IPS-20b (cell line): ENCODE measurements around the gene KCNAB1.

ENCODE experiments used
- H3K27ac ChIP-seq: one replicate; pipeline ENCODE4 v1.5.1; 2013; ENCODE audit warnings: low read length
- H3K27me3 ChIP-seq: 2 replicates; pipeline ENCODE4 v1.6.1; 2013; ENCODE audit warnings: mild to moderate bottlenecking, low read length, inconsistent platforms; ENCODE audit not compliant: insufficient read depth
- H3K36me3 ChIP-seq: 2 replicates; pipeline ENCODE4 v1.6.1; 2013; ENCODE audit warnings: low read depth, mild to moderate bottlenecking, inconsistent platforms, low read length, moderate library complexity; ENCODE audit not compliant: insufficient read depth
- H3K4me1 ChIP-seq: 2 replicates; pipeline ENCODE4 v1.6.1; 2013; ENCODE audit warnings: mild to moderate bottlenecking, control low read depth, inconsistent platforms, low read length, moderate library complexity; ENCODE audit not compliant: insufficient read depth
- H3K4me3 ChIP-seq: 2 replicates; pipeline ENCODE4 v1.5.1; 2013; ENCODE audit warnings: mild to moderate bottlenecking, low read length, inconsistent platforms
- H3K9ac ChIP-seq: 2 replicates; pipeline ENCODE4 v1.6.1; 2013; ENCODE audit warnings: low read depth, mild to moderate bottlenecking, inconsistent platforms, low read length, moderate library complexity
- H3K9me3 ChIP-seq: 2 replicates; pipeline ENCODE4 v1.6.1; 2013; ENCODE audit warnings: mild to moderate bottlenecking, low read depth, low read length, inconsistent platforms; ENCODE audit not compliant: insufficient read depth

The KCNAB1 gene

DNA sequence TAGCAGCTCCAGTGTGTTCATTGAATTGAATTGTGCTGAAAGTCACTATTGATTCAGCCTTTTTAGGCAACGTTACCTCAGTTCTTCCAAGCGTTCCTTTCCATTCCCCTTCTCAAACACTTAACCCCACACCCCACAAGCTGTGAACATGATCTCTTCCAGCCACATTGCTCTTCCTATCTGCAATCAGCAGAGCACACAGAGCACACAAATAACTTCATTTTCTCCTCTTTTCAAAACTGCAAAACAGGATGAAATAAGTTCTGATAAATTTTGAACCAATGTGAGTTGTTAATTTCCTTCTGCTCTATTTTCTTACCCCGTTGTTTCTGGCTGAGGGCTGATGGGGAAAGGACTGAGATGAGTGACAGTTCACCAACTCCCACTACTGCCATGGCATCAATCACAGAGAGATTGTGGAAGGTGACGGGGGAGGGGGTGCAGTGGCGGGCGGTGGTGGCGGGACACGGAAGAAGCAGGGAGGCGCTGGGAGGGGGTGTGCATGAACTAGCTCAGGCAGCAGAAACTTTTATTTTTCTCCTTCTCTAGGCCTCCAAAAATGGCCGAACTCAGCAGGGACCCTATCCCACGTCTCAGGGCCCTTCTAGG lies 287.3 kb downstream of the KCNAB1 start:
- Histone ChIP-seq H3K36me3 (no peaks in the 10 kb centered on the region), H3K9me3 (no peaks in the 10 kb centered on the region), H3K4me3 (no peak overlapping the region), H3K27ac (no peak overlapping the region), H3K4me1 (peaks cover 11% of the 10 kb centered on the region; the same call in 1 of the 2 replicates), H3K27me3 (no peaks in the 10 kb centered on the region), H3K9ac (no peak overlapping the region)

DNA sequence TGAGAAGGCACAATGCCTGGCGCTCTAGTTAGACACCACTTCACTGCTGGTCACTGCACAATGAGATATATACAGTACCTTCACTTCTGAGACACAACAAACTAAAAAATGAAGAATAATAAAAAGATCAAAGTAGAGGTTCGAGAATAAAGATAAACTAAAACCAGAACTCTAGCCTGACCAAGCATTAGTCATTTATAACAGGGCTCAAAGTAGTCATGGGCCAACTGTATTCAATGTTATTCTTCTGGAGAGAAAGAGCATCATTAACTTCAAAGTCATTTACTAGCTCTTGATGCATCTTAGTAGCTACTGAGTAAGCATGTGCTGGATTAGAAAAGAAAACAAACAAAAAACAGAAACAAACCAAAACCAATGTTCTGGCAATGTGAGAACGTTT lies 289.3 kb downstream of the KCNAB1 start:
- Histone ChIP-seq H3K4me3 (no peak overlapping the region), H3K9me3 (no peaks in the 10 kb centered on the region), H3K9ac (no peak overlapping the region), H3K36me3 (no peaks in the 10 kb centered on the region), H3K27ac (no peak overlapping the region), H3K4me1 (peaks cover 11% of the 10 kb centered on the region; the same call in 1 of the 2 replicates), H3K27me3 (no peaks in the 10 kb centered on the region)

DNA sequence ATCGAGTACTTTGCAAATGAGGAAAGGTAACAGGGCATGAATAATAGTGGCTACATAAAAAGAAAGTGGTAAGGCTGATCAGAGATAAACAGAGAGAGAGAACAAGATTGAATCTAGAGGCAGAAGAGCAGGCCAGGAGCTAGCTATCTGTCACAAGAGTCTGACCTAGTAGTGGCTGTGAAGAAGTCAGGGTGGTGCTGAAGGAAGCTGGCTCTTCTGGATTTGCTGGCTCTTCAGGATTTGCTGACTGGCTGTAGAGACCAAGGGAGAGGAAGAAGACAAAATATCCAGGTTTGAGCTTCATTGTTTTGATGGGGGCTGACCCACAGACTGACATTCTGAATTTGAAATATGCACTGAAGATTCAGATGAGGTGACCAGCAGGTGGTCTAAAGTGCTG lies 292.2 kb downstream of the KCNAB1 start:
- no peak overlapping the region for H3K9ac ChIP-seq
- H3K27me3 ChIP-seq: no peaks in the 10 kb centered on the region
- H3K36me3 ChIP-seq: no peaks in the 10 kb centered on the region
- no peaks in the 10 kb centered on the region for H3K9me3 ChIP-seq
- H3K4me3 ChIP-seq: no peak overlapping the region
- H3K27ac ChIP-seq: no peak overlapping the region
- no peaks in the 10 kb centered on the region for H3K4me1 ChIP-seq

DNA sequence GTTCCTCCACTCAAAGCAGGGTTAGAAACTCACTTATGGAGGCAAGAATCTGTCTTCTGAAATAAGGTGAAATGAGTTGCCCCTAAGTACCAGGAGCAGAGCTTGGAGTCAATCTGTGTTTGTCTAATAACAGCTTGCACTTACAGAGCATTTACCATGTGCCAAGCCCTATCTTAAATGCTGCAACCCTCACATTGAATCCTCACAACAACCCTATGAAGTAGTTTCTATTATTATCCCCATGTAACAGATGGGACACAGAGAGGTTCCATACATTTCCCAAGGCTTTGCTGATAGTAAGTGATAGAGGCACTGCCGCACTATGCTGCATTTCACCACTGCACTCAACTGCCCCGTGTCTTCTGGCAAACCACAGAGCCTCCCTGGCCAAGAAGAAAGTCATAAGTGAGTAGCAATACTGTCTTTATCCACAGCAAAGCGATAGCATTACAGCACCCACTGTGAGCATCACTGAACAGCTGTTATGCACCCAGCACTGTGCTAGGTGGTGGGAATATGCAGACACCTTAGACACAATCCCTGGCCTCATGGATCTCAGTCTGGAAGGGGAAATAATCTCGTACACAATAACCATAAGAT lies 293.0 kb downstream of the KCNAB1 start:
- H3K9me3 ChIP-seq: no peaks in the 10 kb centered on the region
- H3K9ac ChIP-seq: no peak overlapping the region
- H3K27ac ChIP-seq: no peak overlapping the region
- no peak overlapping the region for H3K4me3 ChIP-seq
- H3K27me3 ChIP-seq: no peaks in the 10 kb centered on the region
- no peaks in the 10 kb centered on the region for H3K36me3 ChIP-seq
- H3K4me1 ChIP-seq: no peaks in the 10 kb centered on the region

DNA sequence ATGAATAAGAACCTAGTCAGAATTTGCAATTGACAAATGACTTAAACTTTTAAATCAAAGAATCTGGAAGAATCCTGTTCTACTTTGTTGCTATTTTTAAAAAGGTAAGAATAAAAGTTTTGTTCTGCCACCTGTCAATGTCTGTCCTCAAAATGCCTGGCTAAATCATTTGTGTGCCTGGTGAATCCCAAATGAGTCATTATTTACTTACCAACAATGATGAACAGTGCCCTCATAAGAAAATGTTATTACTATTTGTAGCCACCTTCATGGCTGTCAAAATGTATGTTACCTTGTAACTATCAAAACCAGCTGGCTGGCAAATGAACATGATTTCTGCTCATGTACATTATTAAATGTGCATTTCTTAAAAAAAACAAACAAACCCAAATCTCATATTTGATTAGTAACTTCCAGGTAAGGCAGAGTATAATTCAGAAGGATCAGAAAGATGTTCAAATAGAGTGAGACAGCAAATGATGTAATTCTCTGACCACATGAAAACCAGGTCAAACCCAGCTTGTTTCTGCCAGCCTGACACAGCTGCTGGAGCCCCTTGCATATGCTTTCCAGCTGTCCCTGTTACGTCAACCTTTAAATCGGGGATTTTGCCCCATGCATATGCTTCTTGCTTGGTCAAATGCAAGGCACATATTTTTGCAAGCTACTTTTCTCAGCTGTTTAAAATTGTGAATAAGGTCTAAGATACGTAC lies 296.6 kb downstream of the KCNAB1 start:
- Histone ChIP-seq H3K27me3 (no peaks in the 10 kb centered on the region), H3K9ac (no peak overlapping the region), H3K36me3 (no peaks in the 10 kb centered on the region), H3K9me3 (no peaks in the 10 kb centered on the region), H3K27ac (no peak overlapping the region), H3K4me3 (no peak overlapping the region), H3K4me1 (no peaks in the 10 kb centered on the region)

DNA sequence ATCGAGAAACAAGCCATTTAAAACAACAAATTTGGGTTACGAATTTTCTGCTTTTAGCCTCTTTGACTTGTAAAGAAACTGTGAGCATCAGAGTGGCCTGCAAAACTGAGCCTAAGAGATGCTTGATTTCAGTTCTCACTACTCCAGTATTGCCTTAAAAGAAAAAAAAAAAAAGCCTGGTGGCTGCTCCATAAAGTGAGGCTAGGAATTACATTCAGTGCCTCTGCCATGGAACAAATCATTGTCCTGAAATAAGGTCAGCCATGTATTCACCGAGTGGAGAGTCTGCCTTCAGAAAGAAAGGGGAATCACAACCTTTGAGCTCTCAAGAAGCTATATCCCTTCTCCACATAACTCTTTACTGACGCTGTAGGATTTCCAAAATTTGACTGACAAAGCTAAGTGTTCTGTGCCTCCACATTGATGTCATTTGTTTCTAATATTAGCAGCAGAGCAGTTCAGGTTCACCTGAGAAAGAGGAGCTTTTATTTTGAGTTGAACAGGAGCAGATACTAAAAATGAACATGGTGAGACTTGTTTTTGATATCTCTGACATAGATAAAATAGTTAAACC lies 297.3 kb downstream of the KCNAB1 start:
- H3K36me3 ChIP-seq: no peaks in the 10 kb centered on the region
- no peaks in the 10 kb centered on the region for H3K9me3 ChIP-seq
- no peaks in the 10 kb centered on the region for H3K4me1 ChIP-seq
- H3K27ac ChIP-seq: no peak overlapping the region
- no peaks in the 10 kb centered on the region for H3K27me3 ChIP-seq
- no peak overlapping the region for H3K9ac ChIP-seq
- H3K4me3 ChIP-seq: no peak overlapping the region

DNA sequence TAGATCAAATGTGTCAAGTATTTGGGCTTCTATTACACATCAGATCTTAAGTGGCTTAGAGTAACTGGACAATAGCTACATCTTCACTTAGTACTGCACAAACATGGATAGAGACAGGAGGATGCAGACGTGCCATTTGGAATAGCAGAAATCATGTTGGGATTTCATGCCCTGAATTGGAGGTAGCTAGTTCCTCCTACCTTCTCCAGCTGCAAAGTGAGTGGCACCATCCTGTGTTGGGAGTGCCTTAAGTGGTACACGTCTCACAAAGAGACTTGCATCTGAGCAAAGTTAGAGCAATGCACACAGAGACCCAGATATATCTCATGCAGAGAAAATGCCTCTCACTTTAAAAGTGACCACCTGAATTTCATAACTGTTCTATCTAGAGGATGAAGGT lies 298.1 kb downstream of the KCNAB1 start:
- Histone ChIP-seq H3K27me3 (no peaks in the 10 kb centered on the region), H3K4me3 (no peak overlapping the region), H3K36me3 (no peaks in the 10 kb centered on the region), H3K9me3 (no peaks in the 10 kb centered on the region), H3K9ac (no peak overlapping the region), H3K27ac (no peak overlapping the region), H3K4me1 (no peaks in the 10 kb centered on the region)

DNA sequence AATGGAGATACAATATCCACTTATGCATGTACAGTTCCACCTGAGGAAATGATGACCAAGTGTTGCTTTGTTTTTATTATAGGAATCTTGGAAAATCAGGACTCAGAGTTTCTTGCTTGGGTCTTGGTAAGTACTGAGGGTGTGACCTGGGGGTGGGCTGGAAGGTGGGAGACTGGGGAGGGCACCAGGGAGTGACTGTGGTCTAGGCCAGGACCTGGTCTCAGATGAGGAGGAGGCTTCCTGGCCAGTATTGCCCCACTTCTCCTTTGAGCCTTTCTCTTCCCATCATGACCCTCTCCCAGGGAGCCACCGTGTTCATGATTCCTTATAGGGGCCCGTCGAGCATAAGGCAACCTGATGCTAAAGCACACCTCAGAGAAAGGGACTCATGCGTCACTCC lies 301.2 kb downstream of the KCNAB1 start:
- Histone ChIP-seq H3K9me3 (no peaks in the 10 kb centered on the region), H3K27ac (no peak overlapping the region), H3K4me1 (no peaks in the 10 kb centered on the region), H3K9ac (no peak overlapping the region), H3K4me3 (no peak overlapping the region), H3K27me3 (no peaks in the 10 kb centered on the region), H3K36me3 (no peaks in the 10 kb centered on the region)

DNA sequence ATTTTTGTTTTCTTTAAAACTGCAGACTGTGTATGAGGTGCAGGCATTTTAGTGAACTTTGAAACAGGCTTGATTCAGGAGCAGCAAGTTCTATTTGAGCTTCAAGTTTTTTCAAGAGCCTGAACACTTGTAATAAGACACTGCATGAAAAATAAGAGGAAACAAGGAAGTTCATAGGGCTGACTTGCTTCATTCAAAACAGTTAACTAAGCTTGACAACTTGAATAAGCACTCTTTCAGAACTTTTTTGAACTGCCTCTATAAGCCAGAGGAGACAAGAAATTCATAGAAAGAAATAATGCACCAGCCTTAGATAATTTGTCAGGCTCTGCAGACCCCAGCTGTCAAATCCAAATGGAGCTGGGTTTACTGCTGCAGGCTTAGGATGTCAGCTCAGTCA lies 304.4 kb downstream of the KCNAB1 start:
- no peaks in the 10 kb centered on the region for H3K4me1 ChIP-seq
- H3K4me3 ChIP-seq: no peak overlapping the region
- no peak overlapping the region for H3K27ac ChIP-seq
- no peaks in the 10 kb centered on the region for H3K36me3 ChIP-seq
- H3K9ac ChIP-seq: no peak overlapping the region
- H3K27me3 ChIP-seq: no peaks in the 10 kb centered on the region
- H3K9me3 ChIP-seq: no peaks in the 10 kb centered on the region

DNA sequence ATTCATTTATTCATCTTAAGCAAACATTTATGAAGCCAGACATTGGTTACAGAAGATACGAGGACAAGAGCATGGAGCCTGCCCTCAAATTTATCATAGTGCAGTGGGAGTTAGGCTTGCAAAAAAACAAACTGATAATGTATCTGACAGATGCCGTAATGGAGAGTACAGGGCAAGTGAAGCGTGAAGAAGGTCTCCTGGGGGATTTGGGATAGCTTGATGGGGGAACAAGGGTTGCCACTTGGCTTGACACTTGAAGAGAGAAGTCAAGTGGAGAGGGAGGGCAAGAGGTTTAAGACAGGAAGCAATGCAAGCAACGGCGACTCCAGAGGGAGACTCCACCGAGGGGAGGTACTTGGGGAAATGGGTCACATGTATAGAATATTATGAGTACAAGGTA lies 305.3 kb downstream of the KCNAB1 start:
- H3K36me3 ChIP-seq: no peaks in the 10 kb centered on the region
- H3K9ac ChIP-seq: no peak overlapping the region
- H3K4me1 ChIP-seq: no peaks in the 10 kb centered on the region
- H3K9me3 ChIP-seq: no peaks in the 10 kb centered on the region
- no peak overlapping the region for H3K27ac ChIP-seq
- H3K4me3 ChIP-seq: no peak overlapping the region
- no peaks in the 10 kb centered on the region for H3K27me3 ChIP-seq

DNA sequence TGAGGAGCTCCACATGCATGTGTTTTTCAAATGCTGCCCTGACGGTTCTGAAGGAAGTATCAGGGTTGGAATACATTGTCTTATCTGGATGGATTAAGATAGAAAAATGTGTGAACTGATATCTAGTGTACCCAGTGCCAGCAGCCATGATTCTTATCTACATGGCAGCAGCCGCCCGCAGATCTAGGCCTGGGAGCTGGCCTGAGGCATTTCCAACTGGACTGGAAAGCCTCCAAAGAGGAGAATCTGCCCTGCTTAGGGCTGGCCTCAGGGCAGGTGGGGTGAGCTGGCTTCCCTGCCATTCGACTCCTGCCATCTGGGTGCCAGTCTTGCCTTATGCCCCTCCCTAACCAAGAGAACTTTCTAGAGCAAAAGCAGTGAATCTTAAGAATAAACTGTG lies 308.7 kb downstream of the KCNAB1 start:
- H3K27ac ChIP-seq: no peak overlapping the region
- H3K4me3 ChIP-seq: no peak overlapping the region
- H3K27me3 ChIP-seq: no peaks in the 10 kb centered on the region
- no peaks in the 10 kb centered on the region for H3K9me3 ChIP-seq
- no peaks in the 10 kb centered on the region for H3K36me3 ChIP-seq
- no peak overlapping the region for H3K9ac ChIP-seq
- H3K4me1 ChIP-seq: no peaks in the 10 kb centered on the region
